Measurements from ENCODE around the gene C16orf74.

C16orf74 gene

GRCh38 chr16:85659336-85659735 lies 91.6 kb downstream of the C16orf74 start:
- DNase-seq (ENCODE audit: low spot score) = no peak
- no peak for TF ChIP-seq CTCF (IDR thresholded peaks at IDR 0.05; ENCODE audit: borderline replicate concordance, control extremely low read depth, extremely low read depth, insufficient read depth, missing control alignments)
- in situ Hi-C loops (cut with MboI; ENCODE audit: low sequenced_read_pairs, unreplicated experiment) = no loop called here

- in situ Hi-C loops (cut with MboI; ENCODE audit: low sequenced_read_pairs, unreplicated experiment) = no loop called here
- no peak for DNase-seq (ENCODE audit: low spot score)
- TF ChIP-seq CTCF (IDR thresholded peaks at IDR 0.05; ENCODE audit: borderline replicate concordance, control extremely low read depth, extremely low read depth, insufficient read depth, missing control alignments) = no peak
Observed at GRCh38 chr16:85658504-85659326, 92.2 kb downstream of the C16orf74 start.

- in situ Hi-C loops (cut with MboI; ENCODE audit: low sequenced_read_pairs, unreplicated experiment) = no loop called here
- no peak for TF ChIP-seq CTCF (IDR thresholded peaks at IDR 0.05; ENCODE audit: borderline replicate concordance, control extremely low read depth, extremely low read depth, insufficient read depth, missing control alignments)
- DNase-seq (ENCODE audit: low spot score) = no peak
Observed at GRCh38 chr16:85657996-85658395, 92.9 kb downstream of the C16orf74 start.
